GM12892 (cell line): ENCODE results near the gene TENT4B.

Experiments
- POLR2A ChIP-seq: IDR thresholded peaks from 2 replicates; pipeline ENCODE4 v1.6.1; 2011; ENCODE audit warnings: low read depth, low read length, control low read depth
- POLR2AphosphoS5 ChIP-seq: IDR thresholded peaks from 2 replicates; pipeline ENCODE4 v1.6.1; 2011; ENCODE audit warnings: low read depth, low read length, control low read depth
- TAF1 ChIP-seq: IDR thresholded peaks from 2 replicates; pipeline ENCODE4 v1.6.1; 2011; ENCODE audit warnings: low read depth, mild to moderate bottlenecking, control low read depth, low read length, borderline replicate concordance

DNA sequence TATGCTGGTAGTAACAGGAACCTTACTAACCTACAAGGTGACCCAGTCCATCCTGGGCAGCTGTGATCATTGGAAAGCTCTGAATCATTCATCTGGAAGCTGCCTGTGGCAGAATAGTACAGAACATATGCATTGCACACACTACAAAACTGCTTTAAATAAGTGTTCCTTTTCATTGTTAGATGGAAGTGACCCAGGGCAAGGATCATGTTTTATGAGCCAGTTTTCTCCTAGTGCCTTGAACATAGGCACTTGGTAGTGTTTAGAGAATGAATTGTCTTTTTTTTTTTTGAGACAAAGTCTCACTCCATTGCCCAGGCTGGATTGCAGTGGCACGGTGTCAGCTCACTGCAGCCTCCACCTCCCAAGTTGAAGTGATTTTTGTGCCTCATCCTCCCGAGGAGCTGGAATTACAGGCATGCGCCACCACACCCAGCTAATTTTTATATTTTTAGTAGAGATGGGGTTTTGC is 55.4 kb downstream of the TENT4B start:
- TF ChIP-seq POLR2A (no peak), POLR2AphosphoS5 (no peak), TAF1 (no peak)
